ENCODE results near the gene ATP5F1B. TPM values are rescaled to one million over a fixed set of nuclear protein-coding genes. Genes with fewer than 3 reads are reported as not detected.

The ATP5F1B gene
- total and polyA plus RNA-seq, 2 of the 8 experiments (the other 6 are each of a cell fraction or from before 2014, with no cell fraction given), result 900 to 1,522 TPM

- H3K9me3 ChIP-seq (ENCODE audit: insufficient read depth in 2 of 2, low read depth in 1 of 2, low read length in 1 of 2), result no peaks in the 10 kb centered on the region
- no peak overlapping the region for H3K4ac ChIP-seq (replicated peaks; ENCODE audit: insufficient read length, low read depth, low read length)
- H2BK12ac ChIP-seq (ENCODE audit: low read depth, low read length), result no peak overlapping the region
- no peak overlapping the region for H3K4me3 ChIP-seq (ENCODE audit: extremely low read depth in 1 of 4, insufficient read depth in 2 of 4, low read depth in 3 of 4, low read length in 4 of 4)
- no peak overlapping the region for H4K8ac ChIP-seq (ENCODE audit: extremely low read depth, insufficient read depth, low read length)
- peaks cover 8% of the 10 kb centered on the region; the same call in 1 of the 2 replicates for H3K79me1 ChIP-seq (ENCODE audit: low read depth, low read length)
- no peak overlapping the region for H3K14ac ChIP-seq (ENCODE audit: insufficient read length)
- no peak overlapping the region for H2AK5ac ChIP-seq (ENCODE audit: low read depth, low read length)
- CTCF ChIA-PET (ENCODE audit: partially characterized antibody), result interaction anchor here (0.7 to 1.4 kb wide), 5 partner anchors 11 to 391 kb away, joined by 3 to 5 read pairs (median 4); no protein-coding TSS in a partner anchor
- no peak overlapping the region for H4K5ac ChIP-seq (ENCODE audit: insufficient read length, low read depth, low read length)
- no peak overlapping the region for H3K27ac ChIP-seq (ENCODE audit: low read depth, low read length)
- H3K23ac ChIP-seq (ENCODE audit: insufficient read length), result no peak overlapping the region
- no peak overlapping the region for H3K9ac ChIP-seq (replicated peaks in 1 of 4; ENCODE audit: extremely low read depth in 1 of 4, low read depth in 3 of 4, low read length in 3 of 4)
- no peak overlapping the region for H2AFZ ChIP-seq (ENCODE audit: low read length)
- FAIRE-seq (no peak), DNase-seq (ENCODE audit: low read depth in 1 of 2, low spot score in 2 of 2) (no peak)
- H3K4me1 ChIP-seq (replicated peaks in 1 of 4; ENCODE audit: control insufficient read depth in 3 of 4, insufficient read depth in 4 of 4, low read length in 3 of 4), result no peaks in the 10 kb centered on the region
- WGBS, 2 experiments (ENCODE audit: extremely low coverage in 1 of 2, insufficient coverage in 1 of 2, insufficient read length in 1 of 2, insufficient replicate concordance in 2 of 2, low coverage in 1 of 2, low lambda C conversion rate in 2 of 2, missing lambda C conversion rate in 1 of 2), result 93% methylated on average over 2 of the region's 2 CpGs; no CpG with 5 or more reads in 1 of the 2 experiments
- no peak overlapping the region for H3K4me2 ChIP-seq (ENCODE audit: insufficient read depth in 1 of 2, low read depth in 2 of 2, low read length in 2 of 2)
- no peak overlapping the region for H4K91ac ChIP-seq (replicated peaks; ENCODE audit: insufficient read length, low read length)
- H4K20me1 ChIP-seq (replicated peaks in 1 of 2; ENCODE audit: control insufficient read depth in 1 of 2, insufficient read depth in 2 of 2, low read length in 2 of 2), result peaks cover 5 to 12% of the 10 kb centered on the region in 2 experiments
- no peak overlapping the region for H2BK120ac ChIP-seq (replicated peaks; ENCODE audit: low read depth, low read length)
- H2BK20ac ChIP-seq (ENCODE audit: low read length), result no peak overlapping the region
- H3K18ac ChIP-seq (ENCODE audit: extremely low read depth, low read length), result no peak overlapping the region
- H2BK15ac ChIP-seq (ENCODE audit: low read length), result no peak overlapping the region
- POLR2A ChIA-PET (ENCODE audit: partially characterized antibody), result interaction anchor here (0.6 to 8.8 kb wide), 13 partner anchors 7 to 338 kb away, joined by 3 to 71 read pairs (median 5); partner anchors contain the start of genes NACA, PAN2 and PTGES3
- peaks cover 19 to 66% (median 48%) of the 10 kb centered on the region in 4 experiments for H3K36me3 ChIP-seq (ENCODE audit: control insufficient read depth in 2 of 4, insufficient read depth in 4 of 4, low read length in 3 of 4)
- H3K27me3 ChIP-seq (replicated peaks in 1 of 4; ENCODE audit: control insufficient read depth in 3 of 4, extremely low read depth in 1 of 4, insufficient read depth in 3 of 4, low read length in 3 of 4), result 0 out of 7 replicates have a peak, but pooled peaks cover 0 to 2% (median 0%) of the 10 kb centered on the region in 4 experiments
- H3K79me2 ChIP-seq (ENCODE audit: control insufficient read depth in 1 of 2, insufficient read depth in 2 of 2, low read length in 2 of 2), result peaks cover 11 to 56% of the 10 kb centered on the region in 2 experiments
- no peak overlapping the region for H2BK5ac ChIP-seq (ENCODE audit: low read depth, low read length)
- no peak overlapping the region for H3K56ac ChIP-seq (replicated peaks; ENCODE audit: insufficient read length, low read depth, low read length)
- H3K23me2 ChIP-seq (ENCODE audit: low read depth, low read length), result no peaks in the 10 kb centered on the region
- TF ChIP-seq TCF12 (IDR thresholded peaks at IDR 0.05; ENCODE audit: low read depth, low read length) (no peak), HDAC2 (IDR thresholded peaks at IDR 0.05; ENCODE audit: borderline replicate concordance in 1 of 2, low read depth in 2 of 2, low read length in 2 of 2) (no peak), EP300 (IDR thresholded peaks at IDR 0.05; ENCODE audit: borderline replicate concordance in 1 of 2, low read depth in 2 of 2, low read length in 2 of 2) (no peak), SP2 (IDR thresholded peaks at IDR 0.05; ENCODE audit: low read length) (no peak), CTBP2 (IDR thresholded peaks at IDR 0.05; ENCODE audit: borderline replicate concordance, insufficient read depth, insufficient read length, low read length) (no peak)
Observed at GRCh38 chr12:56671608-56672007, 25.8 kb upstream of the ATP5F1B start.
